HepG2 (cell line): Measurements from ENCODE around the gene LYRM2.

ENCODE experiments used
- GABPA ChIP-seq, 2 experiments: IDR thresholded peaks; 2 replicates each; pipeline ENCODE4 v1.6.1; 2011 to 2016; ENCODE audit warnings: low read depth in 2 of 2, low read length in 1 of 2, missing biosample characterization in 1 of 2, missing genetic modification characterization in 1 of 2
- NKX3-1 ChIP-seq: sonication (generic); formaldehyde crosslinking; IDR thresholded peaks from 2 replicates; pipeline ENCODE4 v1.5.0; 2020; ENCODE audit warnings: missing genetic modification reagents
- POLR2A ChIP-seq, 2 experiments: IDR thresholded peaks; 2 replicates each; pipeline ENCODE4 v1.6.1; 2011; ENCODE audit warnings: low read depth in 2 of 2, low read length in 2 of 2, mild to moderate bottlenecking in 1 of 2, moderate library complexity in 1 of 2; ENCODE audit not compliant: insufficient read depth in 1 of 2
- SETDB1 ChIP-seq: sonication (generic); formaldehyde crosslinking; IDR thresholded peaks from 2 replicates; pipeline ENCODE4 v1.5.1; 2020; ENCODE audit warnings: missing genetic modification reagents, mild to moderate bottlenecking, borderline replicate concordance
- SMYD3 ChIP-seq: sonication (generic); formaldehyde crosslinking; IDR thresholded peaks from 2 replicates; pipeline ENCODE4 v1.8.1; 2023; ENCODE audit warnings: mild to moderate bottlenecking, missing genetic modification reagents
- YY1 ChIP-seq: IDR thresholded peaks from 2 replicates; pipeline ENCODE4 v1.6.1; 2011; ENCODE audit warnings: low read length, low read depth, moderate library complexity, mild to moderate bottlenecking; ENCODE audit not compliant: insufficient read depth, insufficient replicate concordance

- TF ChIP-seq POLR2A (IDR thresholded peaks at IDR 0.05; ENCODE audit: insufficient read depth in 1 of 2, low read depth in 2 of 2, low read length in 2 of 2) (no peak), SETDB1 (CRISPR knock-in tag) (no peak), YY1 (no peak), SMYD3 (CRISPR knock-in tag) (no peak), NKX3-1 (no peak), GABPA (IDR thresholded peaks at IDR 0.05; ENCODE audit: low read depth, low read length) (no peak), GABPA (CRISPR knock-in tag; IDR thresholded peaks at IDR 0.05; ENCODE audit: low read depth) (no peak)
Measured at GRCh38 chr6:89618026-89618425, 20.5 kb downstream of the LYRM2 start.
